ENCODE results near the gene TOP3B.

TOP3B gene

DNA sequence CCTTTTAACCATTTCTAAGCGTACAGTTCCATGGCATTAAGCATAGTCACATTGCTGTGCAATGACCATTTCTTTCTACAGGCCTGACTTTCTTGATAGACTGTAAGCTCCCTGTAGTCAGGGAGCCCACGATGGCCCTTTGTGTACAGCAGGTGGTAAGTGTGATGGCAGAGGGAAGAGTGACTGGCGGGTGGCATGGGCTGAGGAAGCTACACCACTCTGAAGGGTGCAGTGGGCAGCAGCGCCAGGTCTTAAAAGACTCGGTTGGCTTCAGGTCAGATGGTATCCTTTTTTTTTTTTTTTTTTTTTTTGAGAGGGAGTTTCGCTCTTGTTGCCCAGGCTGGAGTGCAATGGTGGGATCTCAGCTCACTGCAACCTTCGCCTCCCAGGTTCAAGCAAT, 31.5 kb downstream of the TOP3B start:
- TF ChIP-seq, protein P1, sequence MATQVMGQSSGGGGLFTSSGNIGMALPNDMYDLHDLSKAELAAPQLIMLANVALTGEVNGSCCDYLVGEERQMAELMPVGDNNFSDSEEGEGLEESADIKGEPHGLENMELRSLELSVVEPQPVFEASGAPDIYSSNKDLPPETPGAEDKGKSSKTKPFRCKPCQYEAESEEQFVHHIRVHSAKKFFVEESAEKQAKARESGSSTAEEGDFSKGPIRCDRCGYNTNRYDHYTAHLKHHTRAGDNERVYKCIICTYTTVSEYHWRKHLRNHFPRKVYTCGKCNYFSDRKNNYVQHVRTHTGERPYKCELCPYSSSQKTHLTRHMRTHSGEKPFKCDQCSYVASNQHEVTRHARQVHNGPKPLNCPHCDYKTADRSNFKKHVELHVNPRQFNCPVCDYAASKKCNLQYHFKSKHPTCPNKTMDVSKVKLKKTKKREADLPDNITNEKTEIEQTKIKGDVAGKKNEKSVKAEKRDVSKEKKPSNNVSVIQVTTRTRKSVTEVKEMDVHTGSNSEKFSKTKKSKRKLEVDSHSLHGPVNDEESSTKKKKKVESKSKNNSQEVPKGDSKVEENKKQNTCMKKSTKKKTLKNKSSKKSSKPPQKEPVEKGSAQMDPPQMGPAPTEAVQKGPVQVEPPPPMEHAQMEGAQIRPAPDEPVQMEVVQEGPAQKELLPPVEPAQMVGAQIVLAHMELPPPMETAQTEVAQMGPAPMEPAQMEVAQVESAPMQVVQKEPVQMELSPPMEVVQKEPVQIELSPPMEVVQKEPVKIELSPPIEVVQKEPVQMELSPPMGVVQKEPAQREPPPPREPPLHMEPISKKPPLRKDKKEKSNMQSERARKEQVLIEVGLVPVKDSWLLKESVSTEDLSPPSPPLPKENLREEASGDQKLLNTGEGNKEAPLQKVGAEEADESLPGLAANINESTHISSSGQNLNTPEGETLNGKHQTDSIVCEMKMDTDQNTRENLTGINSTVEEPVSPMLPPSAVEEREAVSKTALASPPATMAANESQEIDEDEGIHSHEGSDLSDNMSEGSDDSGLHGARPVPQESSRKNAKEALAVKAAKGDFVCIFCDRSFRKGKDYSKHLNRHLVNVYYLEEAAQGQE (IDR thresholded peaks at IDR 0.05; ENCODE audit: low read depth), result no peak
- TF ChIP-seq FOXM1 (IDR thresholded peaks at IDR 0.05; ENCODE audit: borderline replicate concordance, low read depth), result no peak
- TF ChIP-seq EP300 (IDR thresholded peaks at IDR 0.05; ENCODE audit: borderline replicate concordance), result no peak

DNA sequence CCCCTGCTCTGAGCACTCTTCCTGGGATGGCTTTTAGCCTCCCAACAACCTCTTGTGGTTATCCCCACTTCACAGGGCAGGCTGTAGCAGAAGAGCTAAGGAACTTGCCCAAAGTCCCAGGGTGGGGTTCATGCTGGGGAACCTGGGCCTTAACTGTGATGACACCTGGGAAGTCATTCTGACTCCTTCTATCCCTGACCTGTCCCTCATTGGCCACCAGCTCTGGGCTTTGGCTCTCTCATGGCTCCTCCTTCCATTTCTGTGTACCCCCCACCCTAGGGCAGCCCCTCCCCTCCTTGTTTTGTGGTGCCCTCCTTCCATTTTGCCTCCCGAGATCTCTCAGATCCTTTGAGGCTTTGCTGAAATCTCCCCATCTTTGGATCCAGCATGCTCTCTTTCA, 32.6 kb downstream of the TOP3B start:
- no peak for TF ChIP-seq FOXM1 (IDR thresholded peaks at IDR 0.05; ENCODE audit: borderline replicate concordance, low read depth)
- TF ChIP-seq USF1 (IDR thresholded peaks at IDR 0.05), result no peak
- no peak for TF ChIP-seq TAF1 (IDR thresholded peaks at IDR 0.05; ENCODE audit: low read depth)

DNA sequence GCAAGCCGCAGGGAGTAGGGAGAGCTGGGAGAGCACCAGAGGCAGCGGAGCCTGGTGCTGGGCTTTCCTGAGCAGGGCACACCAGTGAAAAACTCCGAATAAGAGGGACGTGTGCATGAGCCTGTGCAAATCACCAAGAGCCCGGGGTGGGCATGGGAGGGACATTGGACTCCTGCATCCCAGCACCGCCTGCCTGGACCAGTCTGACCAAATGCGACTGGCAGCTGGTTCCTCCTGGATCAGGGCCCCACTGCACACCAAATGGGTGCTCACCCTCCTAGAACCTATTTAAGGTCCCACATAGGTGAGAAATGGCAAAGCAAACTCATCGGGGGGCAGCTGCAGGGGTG, 33.0 kb downstream of the TOP3B start:
- TF ChIP-seq USF1 (IDR thresholded peaks at IDR 0.05) (no peak), EP300 (IDR thresholded peaks at IDR 0.05; ENCODE audit: borderline replicate concordance) (no peak), MAX (IDR thresholded peaks at IDR 0.05) (no peak), CREB1 (IDR thresholded peaks at IDR 0.05; ENCODE audit: low read depth) (no peak), TEAD4 (IDR thresholded peaks at IDR 0.05) (no peak), TAF1 (IDR thresholded peaks at IDR 0.05; ENCODE audit: low read depth) (no peak), NFIC (IDR thresholded peaks at IDR 0.05) (no peak), EGR1 (IDR thresholded peaks at IDR 0.05) (no peak), TCF12 (IDR thresholded peaks at IDR 0.05; ENCODE audit: low read depth) (no peak), CEBPB (IDR thresholded peaks at IDR 0.05) (no peak), YY1 (IDR thresholded peaks at IDR 0.05; ENCODE audit: low read depth) (no peak), FOXM1 (IDR thresholded peaks at IDR 0.05; ENCODE audit: borderline replicate concordance, low read depth) (no peak)
- TF ChIP-seq, protein P1 (IDR thresholded peaks at IDR 0.05; ENCODE audit: low read depth), result no peak

DNA sequence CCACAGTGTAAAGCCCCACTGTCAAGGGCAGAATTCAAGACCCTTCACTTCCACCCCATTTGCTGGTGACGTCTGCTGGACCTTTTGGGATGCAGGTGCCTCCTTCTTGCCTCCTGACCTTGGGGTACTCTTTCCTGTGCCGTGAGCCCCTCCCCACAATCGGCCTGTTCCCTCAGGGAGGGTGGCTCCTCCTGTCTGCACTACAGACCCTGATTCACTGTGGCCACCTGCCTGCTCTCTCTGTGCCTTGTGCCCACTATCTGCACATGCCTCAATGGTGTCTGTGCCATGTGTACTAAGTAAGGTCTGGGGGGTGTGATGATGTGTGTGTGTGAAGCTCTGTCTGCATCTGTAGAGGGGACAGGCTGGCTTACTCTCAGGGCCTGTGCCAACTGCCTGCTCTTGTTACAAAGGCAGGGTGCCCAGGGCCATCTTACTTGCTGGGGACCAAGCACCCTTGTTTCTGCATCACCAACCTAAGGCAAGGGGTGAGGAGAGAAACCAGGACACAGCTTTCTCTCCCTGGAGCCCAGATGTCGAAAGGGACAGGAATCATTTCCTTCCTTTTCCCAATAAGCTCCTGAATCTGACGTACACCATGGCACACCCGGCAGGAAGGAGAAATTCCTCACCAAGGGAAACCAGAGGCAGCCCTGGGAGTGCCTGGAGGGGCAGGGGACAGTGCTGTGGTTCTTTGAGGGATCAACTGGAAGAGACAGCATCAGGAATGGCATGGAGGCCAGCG, 33.6 kb downstream of the TOP3B start:
- TF ChIP-seq, protein P1 (IDR thresholded peaks at IDR 0.05; ENCODE audit: low read depth), result no peak
- TF ChIP-seq YY1 (IDR thresholded peaks at IDR 0.05; ENCODE audit: low read depth) (no peak), TEAD4 (IDR thresholded peaks at IDR 0.05) (no peak), EGR1 (IDR thresholded peaks at IDR 0.05) (no peak), USF1 (IDR thresholded peaks at IDR 0.05) (no peak), EP300 (IDR thresholded peaks at IDR 0.05; ENCODE audit: borderline replicate concordance) (no peak), NFIC (IDR thresholded peaks at IDR 0.05) (no peak), FOXM1 (IDR thresholded peaks at IDR 0.05; ENCODE audit: borderline replicate concordance, low read depth) (no peak), CREB1 (IDR thresholded peaks at IDR 0.05; ENCODE audit: low read depth) (no peak), TCF12 (IDR thresholded peaks at IDR 0.05; ENCODE audit: low read depth) (no peak), ZBTB7A (IDR thresholded peaks at IDR 0.05; ENCODE audit: low read depth) (no peak), TAF1 (IDR thresholded peaks at IDR 0.05; ENCODE audit: low read depth) (no peak), CEBPB (IDR thresholded peaks at IDR 0.05) (no peak), MAX (IDR thresholded peaks at IDR 0.05) (no peak), RAD21 (IDR thresholded peaks at IDR 0.05; ENCODE audit: low read depth) (no peak)

All from Ishikawa (cell line).